ENCODE measurements around the gene TNNI2.

TNNI2 gene

GRCh38 chr11:1848640-1849430 is 10.1 kb downstream of the TNNI2 start:
- no peak for DNase-seq (ENCODE audit: low read depth)
- no peak overlapping the region for H3K4me3 ChIP-seq (ENCODE audit: low read depth, low read length)
- TF ChIP-seq CTCF (IDR thresholded peaks at IDR 0.05; ENCODE audit: insufficient read depth, low read depth, low read length, missing control alignments), result no peak

GRCh38 chr11:1851468-1852180 is 12.8 kb downstream of the TNNI2 start:
- DNase-seq (ENCODE audit: low read depth), result peak; percentile 25
- peak overlapping the region; percentile 80 for H3K4me3 ChIP-seq (ENCODE audit: low read depth, low read length)
- no peak for TF ChIP-seq CTCF (IDR thresholded peaks at IDR 0.05; ENCODE audit: insufficient read depth, low read depth, low read length, missing control alignments)

GRCh38 chr11:1852271-1852876 is 13.6 kb downstream of the TNNI2 start:
- DNase-seq (ENCODE audit: low read depth), result no peak
- no peak for TF ChIP-seq CTCF (IDR thresholded peaks at IDR 0.05; ENCODE audit: insufficient read depth, low read depth, low read length, missing control alignments)
- peak overlapping the region; percentile 80 for H3K4me3 ChIP-seq (ENCODE audit: low read depth, low read length)

- TF ChIP-seq CTCF (IDR thresholded peaks at IDR 0.05; ENCODE audit: insufficient read depth, low read depth, low read length, missing control alignments), result no peak
- H3K4me3 ChIP-seq (ENCODE audit: low read depth, low read length), result peak within 1 kb of the TSS; percentile 80
- peak; percentile 98 for DNase-seq (ENCODE audit: low read depth)
These were observed 14.1 kb downstream of the TNNI2 start, which contains the start of gene LSP1 for GRCh38 chr11:1852877-1853276. Gene LSP1, plus strand, starts transcription at chr11:1853084. Its CDS starts 61 bp downstream, at chr11:1853145.

- TF ChIP-seq CTCF (IDR thresholded peaks at IDR 0.05; ENCODE audit: insufficient read depth, low read depth, low read length, missing control alignments), result no peak
- DNase-seq (ENCODE audit: low read depth), result peak; percentile 29
- peak overlapping the region; percentile 80 for H3K4me3 ChIP-seq (ENCODE audit: low read depth, low read length)
These were observed 14.8 kb downstream of the TNNI2 start for GRCh38 chr11:1853376-1854131.

- no peak for TF ChIP-seq CTCF (IDR thresholded peaks at IDR 0.05; ENCODE audit: insufficient read depth, low read depth, low read length, missing control alignments)
- DNase-seq (ENCODE audit: low read depth), result peak; percentile 84
- H3K4me3 ChIP-seq (ENCODE audit: low read depth, low read length), result peak overlapping the region; percentile 80
These were observed 15.6 kb downstream of the TNNI2 start for GRCh38 chr11:1854132-1854948.
